ENCODE results near the gene FBXL13.
"Not testable (repeated sequence)": the region's sequence is repeated elsewhere in the genome, so short reads cannot be mapped to it uniquely, and the experiment has no call there.

Gene FBXL13

GRCh38 chr7:103080923-103081322 lies 6.3 kb upstream of the FBXL13 start:
- Histone ChIP-seq H3K4me1 (ENCODE audit: control insufficient read depth, insufficient read depth, low read length) (peaks cover 5% of the 10 kb centered on the region), H3K36me3 (ENCODE audit: control insufficient read depth in 2 of 2, insufficient read depth in 2 of 2, low read length in 2 of 2) (peaks cover 4 to 6% of the 10 kb centered on the region in 2 donors), H3K9me3 (ENCODE audit: control insufficient read depth in 2 of 2, low read length in 2 of 2) (no peaks in the 10 kb centered on the region), H3K27me3 (ENCODE audit: control insufficient read depth in 1 of 2, insufficient read depth in 2 of 2, low read length in 2 of 2) (no peaks in the 10 kb centered on the region), H3K27ac (ENCODE audit: low read length) (no peak overlapping the region), H3K9ac (ENCODE audit: low read length in 2 of 2) (no peak overlapping the region), H3K4me3 (ENCODE audit: low read length in 2 of 2) (no peak overlapping the region)

- H3K4me1 ChIP-seq (ENCODE audit: control insufficient read depth, insufficient read depth, low read length) = peaks cover 8% of the 10 kb centered on the region
- H3K27me3 ChIP-seq (ENCODE audit: control insufficient read depth in 1 of 2, insufficient read depth in 2 of 2, low read length in 2 of 2) = no peaks in the 10 kb centered on the region
- peaks cover 4 to 5% of the 10 kb centered on the region in 2 donors for H3K36me3 ChIP-seq (ENCODE audit: control insufficient read depth in 2 of 2, insufficient read depth in 2 of 2, low read length in 2 of 2)
- no peak overlapping the region for H3K4me3 ChIP-seq (ENCODE audit: low read length in 2 of 2)
- H3K9ac ChIP-seq (ENCODE audit: low read length in 2 of 2) = no peak overlapping the region
- H3K27ac ChIP-seq (ENCODE audit: low read length) = no peak overlapping the region
- no peaks in the 10 kb centered on the region for H3K9me3 ChIP-seq (ENCODE audit: control insufficient read depth in 2 of 2, low read length in 2 of 2)
Measured at GRCh38 chr7:103079836-103080235, 5.2 kb upstream of the FBXL13 start.

DNA sequence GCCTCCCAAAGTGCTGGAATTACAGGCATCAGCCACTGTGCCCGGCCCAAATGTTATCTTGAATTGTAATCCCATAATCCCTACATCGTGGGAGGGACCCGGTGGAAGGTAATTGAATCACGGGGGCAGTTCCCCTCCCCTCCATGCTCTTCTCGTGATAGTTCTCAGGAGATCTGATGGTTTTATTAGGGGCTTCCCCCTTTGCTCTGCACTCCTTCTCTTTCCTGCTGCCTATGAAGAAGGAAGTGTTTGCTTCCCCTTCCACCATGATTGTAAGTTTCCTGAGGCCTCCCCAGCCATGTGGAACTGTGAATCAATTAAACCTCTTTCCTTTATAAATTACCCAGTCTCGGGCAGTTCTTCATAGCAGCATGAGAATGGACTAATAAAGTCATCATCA lies 3.6 kb upstream of the FBXL13 start:
- H3K9me3 ChIP-seq (ENCODE audit: control insufficient read depth in 2 of 2, low read length in 2 of 2); H3K27ac ChIP-seq (ENCODE audit: low read length); H3K4me3 ChIP-seq (ENCODE audit: low read length in 2 of 2); H3K36me3 ChIP-seq (ENCODE audit: control insufficient read depth in 2 of 2, insufficient read depth in 2 of 2, low read length in 2 of 2); H3K9ac ChIP-seq (ENCODE audit: low read length in 2 of 2); H3K27me3 ChIP-seq (ENCODE audit: control insufficient read depth in 1 of 2, insufficient read depth in 2 of 2, low read length in 2 of 2): not testable (repeated sequence)
- H3K4me1 ChIP-seq (ENCODE audit: control insufficient read depth, insufficient read depth, low read length) = peaks cover 15% of the 10 kb centered on the region

DNA sequence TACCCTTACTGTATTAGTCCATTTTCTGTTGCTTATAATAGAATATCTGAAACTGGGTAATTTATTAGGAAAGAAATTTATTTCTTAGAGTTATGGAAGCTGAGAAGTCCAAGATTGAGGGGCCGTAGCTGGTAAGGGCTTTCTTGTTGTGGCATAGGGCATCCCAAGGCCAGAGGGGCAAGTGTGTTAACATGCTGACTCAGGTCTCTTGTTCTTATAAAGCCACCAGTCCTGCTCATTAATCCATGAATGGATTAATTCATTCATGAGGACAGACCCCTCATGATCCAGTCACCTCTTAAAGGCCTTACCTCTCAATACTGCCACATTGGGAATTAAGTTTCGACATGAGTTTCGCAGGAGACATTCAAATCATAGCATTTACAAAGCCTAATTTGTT lies 2.7 kb upstream of the FBXL13 start:
- Histone ChIP-seq H3K4me3 (ENCODE audit: low read length in 2 of 2) (no peak overlapping the region), H3K9ac (ENCODE audit: low read length in 2 of 2) (no peak overlapping the region), H3K27ac (ENCODE audit: low read length) (no peak overlapping the region), H3K9me3 (ENCODE audit: control insufficient read depth in 2 of 2, low read length in 2 of 2) (no peaks in the 10 kb centered on the region), H3K36me3 (ENCODE audit: control insufficient read depth in 2 of 2, insufficient read depth in 2 of 2, low read length in 2 of 2) (no peaks in the 10 kb centered on the region), H3K27me3 (ENCODE audit: control insufficient read depth in 1 of 2, insufficient read depth in 2 of 2, low read length in 2 of 2) (no peaks in the 10 kb centered on the region), H3K4me1 (ENCODE audit: control insufficient read depth, insufficient read depth, low read length) (peaks cover 15% of the 10 kb centered on the region)

DNA sequence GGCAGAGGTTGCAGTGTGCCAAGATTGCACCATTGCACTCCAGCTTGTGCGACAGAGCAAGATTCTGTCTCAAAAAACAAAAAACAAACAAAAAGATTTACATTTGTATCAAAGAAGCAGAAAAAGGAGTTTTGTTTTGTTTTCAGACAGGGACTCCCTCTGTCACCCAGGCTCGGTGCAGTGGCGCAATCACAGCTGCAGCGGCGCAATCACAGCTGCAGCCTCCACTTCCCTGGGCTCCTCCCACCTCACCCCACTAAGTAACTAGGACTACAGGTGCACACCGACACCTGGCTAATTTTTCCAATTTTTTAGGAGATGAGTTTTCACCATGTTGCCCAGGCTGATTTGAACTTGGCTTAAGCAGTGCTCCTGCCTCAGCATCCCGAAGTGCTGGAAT lies 2.2 kb upstream of the FBXL13 start:
- Histone ChIP-seq H3K27ac (ENCODE audit: low read length) (no peak overlapping the region), H3K4me1 (ENCODE audit: control insufficient read depth, insufficient read depth, low read length) (peaks cover 15% of the 10 kb centered on the region), H3K9me3 (ENCODE audit: control insufficient read depth in 2 of 2, low read length in 2 of 2) (no peaks in the 10 kb centered on the region), H3K36me3 (ENCODE audit: control insufficient read depth in 2 of 2, insufficient read depth in 2 of 2, low read length in 2 of 2) (no peaks in the 10 kb centered on the region), H3K4me3 (ENCODE audit: low read length in 2 of 2) (no peak overlapping the region), H3K9ac (ENCODE audit: low read length in 2 of 2) (no peak overlapping the region), H3K27me3 (ENCODE audit: control insufficient read depth in 1 of 2, insufficient read depth in 2 of 2, low read length in 2 of 2) (no peaks in the 10 kb centered on the region)

DNA sequence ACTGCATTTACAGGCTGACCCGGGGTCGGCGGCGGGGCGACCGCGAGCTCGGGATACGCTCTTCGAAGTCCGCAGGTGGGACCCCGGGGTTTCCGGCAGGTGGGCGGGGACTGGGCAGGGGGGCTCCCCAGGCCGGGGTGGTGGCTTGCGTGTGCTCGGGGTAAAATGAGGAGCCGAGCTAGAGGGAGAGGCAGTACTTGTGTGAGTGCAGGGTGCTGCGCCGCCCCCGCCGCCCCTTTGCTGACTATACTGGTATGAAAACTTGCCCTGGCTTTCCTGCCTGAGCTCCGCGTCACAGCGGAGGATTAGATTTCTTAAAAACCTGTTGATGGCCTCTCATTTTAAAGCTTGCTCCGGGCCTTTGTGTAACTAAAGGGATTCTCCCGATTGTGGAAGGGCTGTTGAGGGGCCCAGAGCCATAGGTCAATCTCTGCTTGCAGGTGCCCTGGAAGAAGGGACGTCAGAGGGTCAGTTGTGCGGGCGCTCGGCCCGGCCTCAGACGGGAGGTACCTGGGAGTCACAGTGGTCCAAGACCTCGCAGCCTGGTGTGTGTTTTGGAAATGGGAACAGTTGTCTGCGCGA lies 832 bp upstream of the FBXL13 start:
- Histone ChIP-seq H3K9ac (ENCODE audit: low read length in 2 of 2) (peak overlapping the region; percentile 71 to 86), H3K36me3 (ENCODE audit: control insufficient read depth in 2 of 2, insufficient read depth in 2 of 2, low read length in 2 of 2) (no peaks in the 10 kb centered on the region), H3K4me3 (ENCODE audit: low read length in 2 of 2) (peak overlapping the region; percentile 98 to 99), H3K4me1 (ENCODE audit: control insufficient read depth, insufficient read depth, low read length) (peaks cover 15% of the 10 kb centered on the region), H3K27me3 (ENCODE audit: control insufficient read depth in 1 of 2, insufficient read depth in 2 of 2, low read length in 2 of 2) (no peaks in the 10 kb centered on the region), H3K9me3 (ENCODE audit: control insufficient read depth in 2 of 2, low read length in 2 of 2) (no peaks in the 10 kb centered on the region), H3K27ac (ENCODE audit: low read length) (peak overlapping the region; percentile 80)

DNA sequence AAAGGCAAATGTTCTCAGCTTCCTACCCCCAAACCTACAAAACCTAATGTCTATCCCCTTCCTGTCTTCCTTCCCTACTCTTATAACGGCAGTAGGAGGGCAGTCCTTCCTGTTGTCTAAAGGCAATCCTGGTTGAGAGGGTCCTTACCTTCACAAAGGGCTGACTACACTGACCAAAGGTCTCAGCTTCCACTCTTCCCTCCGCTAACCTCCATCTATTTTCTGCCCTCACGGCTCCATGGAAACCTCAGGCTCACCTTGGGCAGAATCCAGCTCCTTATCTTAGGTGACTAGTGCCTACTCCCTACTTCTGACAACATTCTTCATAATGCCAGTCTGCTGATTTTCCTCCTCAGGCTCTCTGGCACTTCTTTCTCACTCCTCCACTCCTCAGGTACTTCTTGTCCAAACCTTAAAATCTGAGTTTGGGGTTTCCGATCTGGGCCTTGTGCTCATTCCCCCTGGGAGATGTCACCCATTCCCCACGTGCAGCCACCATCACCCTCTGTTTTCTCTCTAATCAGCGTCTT lies 542 bp downstream of the FBXL13 start:
- H3K36me3 ChIP-seq (ENCODE audit: control insufficient read depth in 2 of 2, insufficient read depth in 2 of 2, low read length in 2 of 2) = no peaks in the 10 kb centered on the region
- no peaks in the 10 kb centered on the region for H3K9me3 ChIP-seq (ENCODE audit: control insufficient read depth in 2 of 2, low read length in 2 of 2)
- H3K9ac ChIP-seq (ENCODE audit: low read length in 2 of 2) = peak overlapping the region; percentile 71 to 92
- peaks cover 15% of the 10 kb centered on the region for H3K4me1 ChIP-seq (ENCODE audit: control insufficient read depth, insufficient read depth, low read length)
- H3K27me3 ChIP-seq (ENCODE audit: control insufficient read depth in 1 of 2, insufficient read depth in 2 of 2, low read length in 2 of 2) = no peaks in the 10 kb centered on the region
- H3K27ac ChIP-seq (ENCODE audit: low read length) = peak overlapping the region; percentile 80
- H3K4me3 ChIP-seq (ENCODE audit: low read length in 2 of 2) = peak overlapping the region; percentile 98 to 99

GRCh38 chr7:103071000-103071399 lies 3.6 kb downstream of the FBXL13 start:
- peaks cover 11% of the 10 kb centered on the region for H3K4me1 ChIP-seq (ENCODE audit: control insufficient read depth, insufficient read depth, low read length)
- no peaks in the 10 kb centered on the region for H3K36me3 ChIP-seq (ENCODE audit: control insufficient read depth in 2 of 2, insufficient read depth in 2 of 2, low read length in 2 of 2)
- H3K27me3 ChIP-seq (ENCODE audit: control insufficient read depth in 1 of 2, insufficient read depth in 2 of 2, low read length in 2 of 2) = no peaks in the 10 kb centered on the region
- no peaks in the 10 kb centered on the region for H3K9me3 ChIP-seq (ENCODE audit: control insufficient read depth in 2 of 2, low read length in 2 of 2)
- H3K27ac ChIP-seq (ENCODE audit: low read length) = no peak overlapping the region
- no peak overlapping the region for H3K4me3 ChIP-seq (ENCODE audit: low read length in 2 of 2)
- no peak overlapping the region for H3K9ac ChIP-seq (ENCODE audit: low read length in 2 of 2)

- H3K4me1 ChIP-seq (ENCODE audit: control insufficient read depth, insufficient read depth, low read length) = peaks cover 2% of the 10 kb centered on the region
- no peaks in the 10 kb centered on the region for H3K27me3 ChIP-seq (ENCODE audit: control insufficient read depth in 1 of 2, insufficient read depth in 2 of 2, low read length in 2 of 2)
- no peak overlapping the region for H3K27ac ChIP-seq (ENCODE audit: low read length)
- no peaks in the 10 kb centered on the region for H3K36me3 ChIP-seq (ENCODE audit: control insufficient read depth in 2 of 2, insufficient read depth in 2 of 2, low read length in 2 of 2)
- H3K9ac ChIP-seq (ENCODE audit: low read length in 2 of 2) = no peak overlapping the region
- no peak overlapping the region for H3K4me3 ChIP-seq (ENCODE audit: low read length in 2 of 2)
- H3K9me3 ChIP-seq (ENCODE audit: control insufficient read depth in 2 of 2, low read length in 2 of 2) = no peaks in the 10 kb centered on the region
Measured at GRCh38 chr7:103068414-103069403, 5.9 kb downstream of the FBXL13 start.

- Histone ChIP-seq H3K9me3 (ENCODE audit: control insufficient read depth in 2 of 2, low read length in 2 of 2) (no peaks in the 10 kb centered on the region), H3K36me3 (ENCODE audit: control insufficient read depth in 2 of 2, insufficient read depth in 2 of 2, low read length in 2 of 2) (no peaks in the 10 kb centered on the region), H3K9ac (ENCODE audit: low read length in 2 of 2) (no peak overlapping the region), H3K27ac (ENCODE audit: low read length) (no peak overlapping the region), H3K4me3 (ENCODE audit: low read length in 2 of 2) (no peak overlapping the region), H3K4me1 (ENCODE audit: control insufficient read depth, insufficient read depth, low read length) (no peaks in the 10 kb centered on the region), H3K27me3 (ENCODE audit: control insufficient read depth in 1 of 2, insufficient read depth in 2 of 2, low read length in 2 of 2) (no peaks in the 10 kb centered on the region)
Measured at GRCh38 chr7:103065667-103066066, 8.9 kb downstream of the FBXL13 start.

DNA sequence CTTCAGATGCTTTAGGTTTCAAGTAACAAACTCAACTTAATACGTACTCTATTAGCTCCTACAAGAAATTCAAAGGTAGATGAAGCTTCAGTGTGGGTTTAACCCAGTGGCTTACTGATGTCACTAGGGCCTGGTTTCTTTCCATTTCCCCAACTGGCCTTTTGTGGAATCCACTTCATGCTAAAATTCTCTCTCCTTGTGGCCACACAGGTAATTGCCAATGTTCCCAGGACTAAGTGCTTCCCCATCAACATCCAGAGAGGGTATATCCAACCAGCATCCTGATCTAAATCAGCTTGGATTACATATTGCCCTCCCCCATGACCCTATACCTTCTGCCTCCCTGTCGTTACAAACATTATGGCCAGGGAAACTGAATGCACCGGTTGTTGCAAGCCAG lies 10.7 kb downstream of the FBXL13 start:
- Histone ChIP-seq H3K4me3 (ENCODE audit: low read length in 2 of 2) (no peak overlapping the region), H3K27me3 (ENCODE audit: control insufficient read depth in 1 of 2, insufficient read depth in 2 of 2, low read length in 2 of 2) (no peaks in the 10 kb centered on the region), H3K36me3 (ENCODE audit: control insufficient read depth in 2 of 2, insufficient read depth in 2 of 2, low read length in 2 of 2) (no peaks in the 10 kb centered on the region), H3K9ac (ENCODE audit: low read length in 2 of 2) (no peak overlapping the region), H3K27ac (ENCODE audit: low read length) (no peak overlapping the region), H3K4me1 (ENCODE audit: control insufficient read depth, insufficient read depth, low read length) (no peaks in the 10 kb centered on the region), H3K9me3 (ENCODE audit: control insufficient read depth in 2 of 2, low read length in 2 of 2) (no peaks in the 10 kb centered on the region)
